Erythroblast (primary cell): Measurements from ENCODE around the gene PLCB3.

ENCODE experiments used
- GATA1 ChIP-seq: IDR thresholded peaks from 2 replicates; pipeline ENCODE4 v1.6.1; 2011; ENCODE audit warnings: low read depth, mild to moderate bottlenecking, control low read depth, low read length, moderate library complexity
- POLR2A ChIP-seq: IDR thresholded peaks from 2 replicates; pipeline ENCODE4 v1.6.1; 2011; ENCODE audit warnings: mild to moderate bottlenecking, low read length

GRCh38 chr11:64292460-64293254 is 41.3 kb downstream of the PLCB3 start:
- TF ChIP-seq POLR2A (no peak), GATA1 (no peak)
